Lower lobe of right lung (tissue), 2 donors: ENCODE measurements around the gene RHBDF1. TPM values are rescaled to one million over a fixed set of nuclear protein-coding genes. Genes with fewer than 3 reads are reported as not detected.
"Not testable (repeated sequence)": the region's sequence is repeated elsewhere in the genome, so short reads cannot be mapped to it uniquely, and the experiment has no call there.

Experiments
- ATAC-seq, 2 donors: fragments of 200-7000 bp; cut with Tn5 transposase; one replicate each; pipeline ENCODE4 v1.9.1; 2020 to 2022; ENCODE audit warnings: mild to moderate bottlenecking in 2 of 2, moderate library complexity in 2 of 2
- DNase-seq: peaks from one replicate; pipeline ENCODE4 v3.0.0-alpha.2; 2020
- H3K27ac ChIP-seq: fragments of 200-600 bp; one replicate; pipeline ENCODE4 v1.8.0; 2022
- H3K27me3 ChIP-seq: fragments of 200-600 bp; one replicate; pipeline ENCODE4 v1.8.0; 2022; ENCODE audit warnings: low read depth
- H3K36me3 ChIP-seq: fragments of 200-600 bp; one replicate; pipeline ENCODE4 v1.8.0; 2022; ENCODE audit warnings: mild to moderate bottlenecking
- H3K4me1 ChIP-seq: fragments of 200-600 bp; one replicate; pipeline ENCODE4 v1.8.0; 2022
- H3K4me3 ChIP-seq: fragments of 200-600 bp; one replicate; pipeline ENCODE4 v1.8.0; 2022; ENCODE audit warnings: mild to moderate bottlenecking
- H3K9me3 ChIP-seq: fragments of 200-600 bp; one replicate; pipeline ENCODE4 v1.8.0; 2022
- intact Hi-C: fragments of 100-400 bp; cut with DNase I; formaldehyde crosslinking; loops from one replicate; pipeline ENCODE4 v1.11.0; 2022
- microRNA-seq: library from miRNA; unstranded; fragments of <30 nt; microRNA quantifications from one replicate; pipeline ENCODE4 v1.2.0, GENCODE V29; 2020; ENCODE audit warnings: borderline number of aligned reads
- total RNA-seq: library from RNA; stranded (reverse); fragmentation: NEBNext Ultra II Directional; extraction: Animal tissue kit (Norgen Biotek cat#: 25700); gene quantifications from one replicate; pipeline ENCODE4 v1.2.1, GENCODE V29; 2021
- TF ChIP-seq, protein P1 (sequence below): fragments of 200-600 bp; IDR thresholded peaks from one replicate; pipeline ENCODE4 v1.8.0; 2022; ENCODE audit warnings: antibody characterized with exemption, mild to moderate bottlenecking
- donor health status: DM: no; HTN: yes; CAD: no; lungs with severe emphysema.

Gene RHBDF1
- total RNA-seq, 1 donor from 2014 or later = 35.9 TPM

DNA sequence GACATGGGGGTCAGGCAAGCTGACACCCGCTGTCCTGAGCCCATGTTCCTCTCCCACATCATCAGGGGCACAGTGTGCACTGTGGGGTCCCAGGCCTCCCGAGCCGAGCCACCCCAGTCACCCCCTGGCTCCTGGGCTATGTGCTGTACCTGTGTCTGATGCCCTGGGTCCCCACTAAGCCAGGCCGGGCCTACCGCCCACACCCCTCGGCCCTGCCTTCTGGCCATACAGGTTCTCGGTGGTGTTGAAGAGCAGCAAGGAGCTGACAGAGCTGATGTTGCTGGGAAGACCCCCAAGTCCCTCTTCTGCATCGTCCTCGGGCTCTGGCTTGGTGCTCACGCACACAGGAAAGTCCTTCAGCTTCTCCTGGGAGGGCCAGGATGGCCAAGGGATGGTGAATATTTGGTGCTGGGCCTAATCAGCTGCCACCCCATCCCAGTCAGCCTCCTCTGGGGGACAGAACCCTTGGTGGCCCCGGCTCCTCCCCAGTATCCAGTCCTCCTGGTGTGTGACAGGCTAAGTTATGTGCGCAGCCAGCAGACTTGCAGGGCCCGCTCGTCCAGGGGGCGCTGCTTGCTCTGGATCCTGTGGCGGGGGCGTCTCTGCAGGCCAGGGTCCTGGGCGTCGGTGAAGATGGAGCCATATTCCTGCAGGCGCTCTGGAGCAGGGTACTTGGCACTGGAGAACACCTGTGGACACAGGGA lies 55.2 kb downstream of the RHBDF1 start:
- H3K36me3 ChIP-seq, H3K27me3 ChIP-seq, H3K4me1 ChIP-seq, H3K4me3 ChIP-seq, intact Hi-C loops, ATAC-seq, H3K9me3 ChIP-seq, H3K27ac ChIP-seq: not testable (repeated sequence)
- peak; percentile 24 for DNase-seq

DNA sequence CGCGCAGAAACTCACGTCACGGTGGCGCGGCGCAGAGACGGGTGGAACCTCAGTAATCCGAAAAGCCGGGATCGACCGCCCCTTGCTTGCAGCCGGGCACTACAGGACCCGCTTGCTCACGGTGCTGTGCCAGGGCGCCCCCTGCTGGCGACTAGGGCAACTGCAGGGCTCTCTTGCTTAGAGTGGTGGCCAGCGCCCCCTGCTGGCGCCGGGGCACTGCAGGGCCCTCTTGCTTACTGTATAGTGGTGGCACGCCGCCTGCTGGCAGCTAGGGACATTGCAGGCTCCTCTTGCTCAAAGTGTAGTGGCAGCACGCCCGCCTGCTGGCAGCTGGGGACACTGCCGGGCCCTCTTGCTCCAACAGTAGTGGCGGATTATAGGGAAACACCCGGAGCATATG lies 61.7 kb downstream of the RHBDF1 start:
- TF ChIP-seq, protein P1, sequence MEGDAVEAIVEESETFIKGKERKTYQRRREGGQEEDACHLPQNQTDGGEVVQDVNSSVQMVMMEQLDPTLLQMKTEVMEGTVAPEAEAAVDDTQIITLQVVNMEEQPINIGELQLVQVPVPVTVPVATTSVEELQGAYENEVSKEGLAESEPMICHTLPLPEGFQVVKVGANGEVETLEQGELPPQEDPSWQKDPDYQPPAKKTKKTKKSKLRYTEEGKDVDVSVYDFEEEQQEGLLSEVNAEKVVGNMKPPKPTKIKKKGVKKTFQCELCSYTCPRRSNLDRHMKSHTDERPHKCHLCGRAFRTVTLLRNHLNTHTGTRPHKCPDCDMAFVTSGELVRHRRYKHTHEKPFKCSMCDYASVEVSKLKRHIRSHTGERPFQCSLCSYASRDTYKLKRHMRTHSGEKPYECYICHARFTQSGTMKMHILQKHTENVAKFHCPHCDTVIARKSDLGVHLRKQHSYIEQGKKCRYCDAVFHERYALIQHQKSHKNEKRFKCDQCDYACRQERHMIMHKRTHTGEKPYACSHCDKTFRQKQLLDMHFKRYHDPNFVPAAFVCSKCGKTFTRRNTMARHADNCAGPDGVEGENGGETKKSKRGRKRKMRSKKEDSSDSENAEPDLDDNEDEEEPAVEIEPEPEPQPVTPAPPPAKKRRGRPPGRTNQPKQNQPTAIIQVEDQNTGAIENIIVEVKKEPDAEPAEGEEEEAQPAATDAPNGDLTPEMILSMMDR = peak; percentile 44
- H3K27me3 ChIP-seq, H3K4me1 ChIP-seq, H3K9me3 ChIP-seq, H3K27ac ChIP-seq, ATAC-seq, H3K4me3 ChIP-seq, intact Hi-C loops, H3K36me3 ChIP-seq: not testable (repeated sequence)
- peak; percentile 97 for DNase-seq

DNA sequence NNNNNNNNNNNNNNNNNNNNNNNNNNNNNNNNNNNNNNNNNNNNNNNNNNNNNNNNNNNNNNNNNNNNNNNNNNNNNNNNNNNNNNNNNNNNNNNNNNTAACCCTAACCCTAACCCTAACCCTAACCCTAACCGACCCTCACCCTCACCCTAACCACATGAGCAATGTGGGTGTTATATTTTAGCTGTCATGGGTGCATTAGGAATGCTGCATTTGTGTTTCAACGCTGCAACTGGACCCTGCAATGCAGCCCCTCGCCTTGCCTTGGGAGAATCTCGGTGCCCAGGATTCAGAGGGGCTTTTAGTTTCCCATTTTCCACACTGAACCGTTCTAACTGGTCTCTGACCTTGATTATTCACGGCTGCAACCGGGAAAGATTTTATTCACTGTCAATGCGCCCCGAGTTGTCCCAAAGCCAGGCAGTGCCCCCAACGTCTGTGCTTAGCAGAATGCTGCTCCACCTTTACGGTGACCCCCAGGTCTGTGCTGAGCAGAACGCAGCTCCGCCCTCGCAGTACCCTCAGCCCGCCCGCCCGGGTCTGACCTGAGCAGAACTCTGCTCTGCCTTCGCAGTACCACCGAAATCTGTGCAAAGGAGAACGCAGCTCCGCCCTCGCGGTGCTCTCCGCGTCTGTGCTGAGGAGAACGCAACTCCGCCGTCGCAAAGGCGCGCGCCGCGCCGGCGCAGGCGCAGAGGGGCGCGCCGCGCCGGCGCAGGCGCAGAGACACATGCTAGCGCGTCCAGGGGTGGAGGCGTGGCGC lies 62.3 kb downstream of the RHBDF1 start:
- H3K4me1 ChIP-seq = no peaks in the 10 kb centered on the region
- H3K9me3 ChIP-seq = no peaks in the 10 kb centered on the region
- H3K27me3 ChIP-seq = no peaks in the 10 kb centered on the region
- TF ChIP-seq, protein P1 = no peak
- ATAC-seq (peak; percentile 83 to 88), DNase-seq (peak; percentile 52)
- no peak overlapping the region for H3K4me3 ChIP-seq
- intact Hi-C loops = no loop called here
- H3K27ac ChIP-seq = no peak overlapping the region
- no peaks in the 10 kb centered on the region for H3K36me3 ChIP-seq

Small RNA genes lying within 50 kb of the gene (microRNA-seq; reads per million reads assigned to microRNA genes)
- gene MIR6859-4 = not detected

Other genes starting within 250 kb of the RHBDF1 start
- 12.1 TPM for gene POLR3K, start 19.0 kb downstream of the RHBDF1 start, total RNA-seq
- 18.5 TPM for gene SNRNP25, start 18.8 kb downstream of the RHBDF1 start, total RNA-seq
- 38.5 TPM for gene MPG, start 5.6 kb upstream of the RHBDF1 start, total RNA-seq
- gene NPRL3, start 66.0 kb upstream of the RHBDF1 start, total RNA-seq = 29.1 TPM
- gene HBZ, start 80.0 kb upstream of the RHBDF1 start, total RNA-seq = not detected
- not detected for gene HBM, start 93.3 kb upstream of the RHBDF1 start, total RNA-seq
- gene HBA2, start 100.2 kb upstream of the RHBDF1 start, total RNA-seq = 232 TPM
- gene HBA1, start 104.0 kb upstream of the RHBDF1 start, total RNA-seq = 217 TPM
- gene HBQ1, start 107.8 kb upstream of the RHBDF1 start, total RNA-seq = not detected
- gene LUC7L, start 156.8 kb upstream of the RHBDF1 start, total RNA-seq = 70.9 TPM
- 51.7 TPM for gene FAM234A, start 162.2 kb upstream of the RHBDF1 start, total RNA-seq
- gene RGS11, start 203.3 kb upstream of the RHBDF1 start, total RNA-seq = 8.2 TPM
- not detected for gene ARHGDIG, start 208.0 kb upstream of the RHBDF1 start, total RNA-seq
- not detected for gene PDIA2, start 210.5 kb upstream of the RHBDF1 start, total RNA-seq